ENCODE results near the gene INO80.
"Not testable (repeated sequence)": the region's sequence is repeated elsewhere in the genome, so short reads cannot be mapped to it uniquely, and the experiment has no call there.

Gene INO80

GRCh38 chr15:41116116-41116961 lies at the start of gene INO80:
Gene INO80, minus strand, starts transcription at chr15:41116280. Its CDS starts 19,970 bp downstream, at chr15:41096310.
- no peak for FAIRE-seq

- no peak for FAIRE-seq
Observed at GRCh38 chr15:41161736-41162135, 45.7 kb upstream of the INO80 start.

- no peak for FAIRE-seq
Observed at GRCh38 chr15:41161336-41161735, 45.3 kb upstream of the INO80 start.

- FAIRE-seq = no peak
Observed at GRCh38 chr15:41160639-41161315, 44.7 kb upstream of the INO80 start.

- no peak for FAIRE-seq
Observed at GRCh38 chr15:41154412-41154811, 38.3 kb upstream of the INO80 start.

GRCh38 chr15:41153733-41154132 lies 37.7 kb upstream of the INO80 start:
- no peak for FAIRE-seq

GRCh38 chr15:41151451-41152005 lies 35.4 kb upstream of the INO80 start:
- no peak for FAIRE-seq

- no peak for FAIRE-seq
Observed at GRCh38 chr15:41150279-41150678, 34.2 kb upstream of the INO80 start.

- FAIRE-seq = no peak
Observed at GRCh38 chr15:41148065-41148464, 32.0 kb upstream of the INO80 start.

GRCh38 chr15:41139619-41140018 lies 23.5 kb upstream of the INO80 start:
- FAIRE-seq = no peak

- FAIRE-seq = not testable (repeated sequence)
Observed at GRCh38 chr15:41139112-41139511, 23.0 kb upstream of the INO80 start.

GRCh38 chr15:41135580-41135979 lies 19.5 kb upstream of the INO80 start:
- not testable (repeated sequence) for FAIRE-seq

GRCh38 chr15:41133454-41133853 lies 17.4 kb upstream of the INO80 start:
- no peak for FAIRE-seq

- FAIRE-seq = not testable (repeated sequence)
Observed at GRCh38 chr15:41132094-41132493, 16.0 kb upstream of the INO80 start.

- FAIRE-seq = no peak
Observed at GRCh38 chr15:41128174-41128902, 12.3 kb upstream of the INO80 start.

GRCh38 chr15:41125931-41126642 lies 10.0 kb upstream of the INO80 start:
- FAIRE-seq = no peak

- FAIRE-seq = no peak
Observed at GRCh38 chr15:41125063-41125669, 9.1 kb upstream of the INO80 start.

- FAIRE-seq = no peak
Observed at GRCh38 chr15:41124058-41124457, 8.0 kb upstream of the INO80 start.

- FAIRE-seq = no peak
Observed at GRCh38 chr15:41122849-41123248, 6.8 kb upstream of the INO80 start.

GRCh38 chr15:41121951-41122350 lies 5.9 kb upstream of the INO80 start:
- FAIRE-seq = no peak

- FAIRE-seq = no peak
Observed at GRCh38 chr15:41116962-41117252, 827 bp upstream of the INO80 start.

GRCh38 chr15:41115652-41116115 lies 396 bp downstream of the INO80 start:
- FAIRE-seq = no peak
